DOHH2 (cell line): ENCODE measurements around the gene CD79A.

Source experiments
- EZH2phosphoT487 ChIP-seq: fragments of 200-600 bp; sonication (generic); IDR thresholded peaks from 2 replicates; pipeline ENCODE4 v1.6.1; 2017; ENCODE audit warnings: borderline replicate concordance, mild to moderate bottlenecking, antibody characterized with exemption, low read length, moderate library complexity, mixed read lengths
- TF ChIP-seq, protein P1 (sequence below): fragments of 200-600 bp; sonication (generic); IDR thresholded peaks from one replicate; pipeline ENCODE4 v1.5.1; 2014; ENCODE audit warnings: antibody characterized with exemption, mild to moderate bottlenecking, low read depth, low read length; ENCODE audit not compliant: poor library complexity, severe bottlenecking

DNA sequence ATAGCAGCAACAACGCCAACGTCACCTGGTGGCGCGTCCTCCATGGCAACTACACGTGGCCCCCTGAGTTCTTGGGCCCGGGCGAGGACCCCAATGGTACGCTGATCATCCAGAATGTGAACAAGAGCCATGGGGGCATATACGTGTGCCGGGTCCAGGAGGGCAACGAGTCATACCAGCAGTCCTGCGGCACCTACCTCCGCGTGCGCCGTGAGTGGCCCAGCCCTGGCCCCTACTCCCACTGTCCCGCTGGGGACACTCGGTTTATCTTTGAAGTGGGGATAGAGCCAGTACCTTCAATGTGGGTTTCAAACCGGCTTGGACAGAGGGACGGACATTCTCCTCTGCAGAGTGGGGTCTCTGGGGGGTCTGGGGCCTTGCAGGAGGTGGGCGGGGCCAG is 2.0 kb downstream of the CD79A start:
- TF ChIP-seq, protein P1, sequence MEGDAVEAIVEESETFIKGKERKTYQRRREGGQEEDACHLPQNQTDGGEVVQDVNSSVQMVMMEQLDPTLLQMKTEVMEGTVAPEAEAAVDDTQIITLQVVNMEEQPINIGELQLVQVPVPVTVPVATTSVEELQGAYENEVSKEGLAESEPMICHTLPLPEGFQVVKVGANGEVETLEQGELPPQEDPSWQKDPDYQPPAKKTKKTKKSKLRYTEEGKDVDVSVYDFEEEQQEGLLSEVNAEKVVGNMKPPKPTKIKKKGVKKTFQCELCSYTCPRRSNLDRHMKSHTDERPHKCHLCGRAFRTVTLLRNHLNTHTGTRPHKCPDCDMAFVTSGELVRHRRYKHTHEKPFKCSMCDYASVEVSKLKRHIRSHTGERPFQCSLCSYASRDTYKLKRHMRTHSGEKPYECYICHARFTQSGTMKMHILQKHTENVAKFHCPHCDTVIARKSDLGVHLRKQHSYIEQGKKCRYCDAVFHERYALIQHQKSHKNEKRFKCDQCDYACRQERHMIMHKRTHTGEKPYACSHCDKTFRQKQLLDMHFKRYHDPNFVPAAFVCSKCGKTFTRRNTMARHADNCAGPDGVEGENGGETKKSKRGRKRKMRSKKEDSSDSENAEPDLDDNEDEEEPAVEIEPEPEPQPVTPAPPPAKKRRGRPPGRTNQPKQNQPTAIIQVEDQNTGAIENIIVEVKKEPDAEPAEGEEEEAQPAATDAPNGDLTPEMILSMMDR: no peak
- no peak for TF ChIP-seq EZH2phosphoT487
